HG02759 (cell line): ENCODE results near the gene CTBP1.
A peak's percentile ranks its signal among the peaks of the same experiment; 100 is the strongest.

Experiments
- ATAC-seq: cut with Tn5 transposase; IDR thresholded peaks from one replicate; pipeline ENCODE4 v1.9.1; 2021; ENCODE audit warnings: mild to moderate bottlenecking, moderate library complexity; ENCODE audit not compliant: unreplicated experiment

CTBP1 gene

DNA sequence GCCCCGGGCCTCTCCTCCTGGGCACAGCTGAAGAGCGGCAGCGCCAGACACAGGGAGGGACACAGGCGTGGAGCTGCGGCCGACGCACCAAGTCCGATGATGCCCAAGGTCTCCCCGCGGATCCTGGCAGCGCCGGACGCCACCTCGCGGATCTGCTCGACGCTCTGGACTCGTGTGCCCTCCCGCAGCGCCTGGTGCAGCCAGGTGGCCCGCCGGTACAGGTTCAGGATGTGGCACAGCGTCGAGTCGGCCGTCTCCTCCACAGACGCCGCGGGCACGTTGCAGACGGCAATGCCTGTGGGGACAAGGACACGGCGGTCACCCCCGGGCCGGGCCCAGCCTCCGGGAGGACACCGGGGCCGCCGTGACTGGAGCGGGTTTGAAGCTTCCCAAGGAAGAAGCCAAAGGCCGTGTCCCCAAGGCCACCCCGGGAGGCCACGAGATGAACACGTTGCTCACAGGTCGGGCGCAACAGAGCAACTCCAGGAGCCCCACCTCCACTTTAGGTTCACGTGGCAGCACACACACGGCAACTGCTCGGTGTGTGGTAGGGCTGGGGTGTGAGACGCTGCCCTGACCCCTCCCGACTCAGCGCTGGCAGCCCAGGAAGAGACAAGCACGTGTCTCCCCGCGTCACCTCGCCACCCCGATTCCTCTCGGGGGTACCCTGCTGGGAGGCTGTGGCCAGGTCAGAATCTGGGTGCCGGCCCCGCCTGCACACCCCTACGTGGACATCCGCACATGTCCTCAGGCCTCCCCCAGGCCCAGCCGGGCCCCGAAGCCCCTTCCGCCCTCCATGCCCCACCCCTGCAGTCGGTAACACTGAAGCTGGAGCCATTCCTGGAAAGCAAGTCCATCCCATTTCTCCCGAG lies 23.4 kb downstream of the CTBP1 start:
- ATAC-seq: no peak

DNA sequence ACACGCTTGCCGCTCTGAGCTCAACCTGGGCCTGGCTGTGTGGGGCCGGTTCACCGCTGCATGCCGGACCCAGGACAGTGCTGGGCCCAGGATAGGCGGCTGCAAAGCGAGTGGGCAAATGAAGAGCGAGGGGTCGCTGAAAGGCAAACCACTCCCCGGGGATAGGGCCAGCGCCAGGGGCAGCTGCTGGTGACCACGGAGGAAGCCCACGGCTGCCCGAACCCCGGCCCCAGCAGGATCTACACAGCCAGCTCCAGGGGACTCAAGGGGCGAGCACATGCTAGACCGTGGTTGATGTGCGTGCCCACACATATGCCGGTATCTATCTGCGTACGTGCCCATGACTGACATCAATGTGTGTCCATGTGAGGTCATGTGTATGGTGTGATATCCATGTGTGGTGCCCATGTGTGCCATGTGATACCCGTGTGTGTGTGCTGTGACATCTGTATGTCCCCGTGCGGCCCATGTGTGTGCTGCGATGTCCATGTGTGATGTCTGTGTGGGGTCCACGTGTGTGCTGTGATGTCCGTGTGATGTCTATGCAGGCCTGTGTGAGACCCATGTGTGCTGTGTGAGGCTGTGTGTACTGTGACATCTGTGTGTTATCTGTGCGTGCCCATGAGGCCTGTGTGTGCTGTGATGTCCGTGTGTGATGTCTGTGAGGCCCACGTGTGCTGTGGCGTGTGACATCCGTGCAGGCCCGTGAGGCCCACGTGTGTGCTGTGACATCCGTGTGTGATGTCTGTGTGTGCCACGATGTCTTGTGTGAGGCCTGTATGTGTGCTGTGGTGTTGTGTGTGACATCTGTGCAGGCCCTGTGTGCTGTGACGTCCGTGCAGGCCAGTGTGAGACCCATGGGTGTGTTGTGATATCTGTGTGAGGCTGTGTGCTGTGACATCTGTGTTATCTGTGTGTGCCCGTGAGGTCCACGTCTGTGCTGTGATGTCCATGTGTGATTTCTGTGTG lies 24.8 kb downstream of the CTBP1 start:
- no peak for ATAC-seq

DNA sequence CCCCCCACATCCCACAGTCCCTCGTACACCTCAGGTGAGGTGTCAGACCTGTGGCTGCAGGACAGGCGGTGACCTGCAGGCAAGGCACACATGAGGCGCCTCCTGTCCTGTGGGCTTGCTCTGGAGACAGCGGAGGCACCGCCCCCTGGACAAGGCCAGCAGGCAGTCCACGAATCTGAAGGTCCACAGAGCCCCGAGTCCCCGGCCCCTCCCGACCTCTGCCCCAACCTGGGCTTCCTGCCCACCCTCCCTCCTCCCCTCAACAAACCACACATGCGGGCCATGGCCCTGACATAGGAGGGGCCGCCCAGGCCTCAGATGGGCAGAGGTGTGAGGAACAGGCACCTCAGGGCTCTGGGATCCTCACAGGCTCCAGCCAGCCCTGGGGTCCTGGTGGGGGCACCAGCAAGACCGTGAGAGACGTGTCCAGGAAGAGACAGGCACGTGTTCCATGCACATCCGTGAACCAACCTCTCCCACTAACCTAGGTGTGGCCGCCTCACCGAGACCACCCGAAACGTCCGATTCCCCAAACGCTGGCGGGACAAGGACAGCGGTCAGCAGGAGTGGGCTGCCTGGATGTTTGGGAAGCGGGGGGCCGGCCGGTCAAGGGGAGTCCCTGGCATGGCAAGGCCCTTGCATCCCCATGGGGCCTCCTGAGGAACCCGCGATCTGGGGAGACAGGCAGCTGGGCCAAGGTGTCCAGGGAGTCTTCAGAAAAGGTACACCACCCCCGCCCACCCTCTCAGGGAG lies 25.8 kb downstream of the CTBP1 start:
- ATAC-seq: no peak

DNA sequence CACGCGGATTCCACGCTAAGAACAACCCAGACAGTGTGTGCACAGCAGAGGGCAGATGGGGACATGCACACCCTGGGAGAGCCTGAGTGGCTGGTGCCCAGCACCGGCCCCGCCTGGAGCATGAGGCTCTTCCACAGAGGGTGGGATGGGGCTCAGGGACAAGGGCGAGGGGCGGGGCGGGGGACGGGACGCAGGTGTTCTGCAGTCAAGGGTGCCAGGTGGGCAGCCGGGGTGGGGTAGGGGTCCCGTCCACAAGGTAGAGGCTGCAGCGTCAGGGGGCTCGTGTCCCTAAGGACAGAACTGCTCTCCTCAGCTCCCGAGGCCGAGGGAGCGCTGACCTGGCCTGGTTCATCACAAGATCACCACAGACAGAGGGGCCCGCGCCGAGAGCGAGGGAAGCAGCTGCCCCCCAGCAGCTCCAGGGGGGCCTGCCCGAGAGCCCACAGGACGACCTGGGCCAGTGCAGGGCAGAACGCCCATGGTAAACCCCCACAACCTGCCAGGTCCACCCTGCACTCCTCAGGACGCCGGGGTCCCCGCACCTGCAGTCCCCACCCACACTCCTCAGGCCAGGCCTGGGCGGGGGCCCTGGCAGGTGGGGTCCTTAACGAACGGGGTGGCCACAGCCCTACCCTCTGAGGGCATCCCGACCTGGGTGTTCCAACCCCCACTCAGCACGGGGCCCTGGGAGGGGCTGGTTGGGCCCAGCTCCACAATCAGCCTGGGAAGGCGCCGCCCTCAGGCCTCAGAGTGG lies 26.7 kb downstream of the CTBP1 start:
- no peak for ATAC-seq

DNA sequence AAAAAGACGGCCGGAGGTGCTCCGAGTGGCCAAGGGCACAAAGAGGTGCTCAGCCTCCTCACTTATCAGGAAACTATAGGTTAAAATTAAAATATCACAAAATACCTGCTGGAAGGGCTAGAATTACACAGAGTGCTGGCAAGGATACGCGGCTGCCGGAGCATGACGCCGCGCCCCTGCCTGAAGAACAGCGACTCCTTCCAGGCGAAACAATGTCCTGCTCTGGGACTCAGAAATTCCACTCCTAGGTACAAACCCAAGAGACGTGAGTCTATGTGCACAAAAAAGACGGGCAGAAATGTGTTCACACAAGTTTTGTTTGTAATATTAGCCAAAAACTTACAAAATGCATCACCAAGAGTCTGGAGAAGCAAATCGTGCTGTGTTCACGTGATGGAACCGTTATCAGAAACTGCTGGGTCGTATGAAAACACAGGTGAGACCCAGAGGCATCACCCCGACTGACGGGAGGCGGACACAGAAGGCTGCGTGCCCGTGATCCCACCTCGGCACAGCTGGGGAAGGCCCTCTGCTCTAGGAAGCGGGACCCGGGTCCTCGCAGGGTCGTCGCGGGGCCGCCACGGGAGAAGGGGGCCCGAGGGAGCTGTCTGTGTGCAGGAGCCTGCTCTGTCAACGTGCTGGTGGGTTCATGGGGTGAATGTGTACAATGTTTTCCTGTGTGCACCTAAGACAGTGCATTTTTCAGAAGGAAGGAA lies 27.6 kb downstream of the CTBP1 start:
- no peak for ATAC-seq

DNA sequence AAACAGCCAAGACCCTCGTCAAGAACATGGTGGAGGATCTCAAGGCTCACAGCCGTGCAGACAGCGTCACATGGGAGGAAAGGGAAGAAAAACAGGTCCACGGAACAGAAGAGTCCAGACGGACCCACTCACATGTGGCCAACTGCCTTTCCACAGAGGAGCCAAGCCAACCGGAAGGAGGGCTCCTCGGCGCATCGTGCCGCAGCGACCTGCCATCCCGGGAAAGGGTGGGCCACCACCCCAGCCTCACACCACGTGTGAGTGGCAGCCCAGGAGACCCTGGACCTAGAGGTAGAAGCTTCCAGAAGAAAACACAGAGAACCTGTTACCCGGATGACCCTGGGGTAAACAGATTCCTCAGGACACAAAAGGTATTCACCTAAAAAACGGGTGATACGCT lies 28.4 kb downstream of the CTBP1 start:
- no peak for ATAC-seq

DNA sequence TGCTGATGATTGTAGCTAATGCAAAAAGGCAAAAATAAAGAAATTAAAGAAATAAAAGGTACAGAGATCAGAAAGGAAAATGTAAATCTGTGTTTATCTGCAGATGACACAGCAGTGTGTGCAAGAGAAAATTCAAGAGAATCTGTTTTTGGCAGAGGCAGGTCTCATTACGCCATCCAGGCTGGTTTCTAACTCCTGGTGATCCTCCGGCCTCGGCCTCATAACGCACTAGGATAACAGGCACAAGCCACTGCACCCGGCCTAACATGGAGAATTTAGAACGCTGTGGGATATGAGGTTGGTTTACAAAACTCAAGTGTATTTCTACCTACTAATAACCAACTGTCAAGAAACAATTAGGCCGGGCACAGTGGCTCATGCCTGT lies 29.4 kb downstream of the CTBP1 start:
- ATAC-seq: no peak

DNA sequence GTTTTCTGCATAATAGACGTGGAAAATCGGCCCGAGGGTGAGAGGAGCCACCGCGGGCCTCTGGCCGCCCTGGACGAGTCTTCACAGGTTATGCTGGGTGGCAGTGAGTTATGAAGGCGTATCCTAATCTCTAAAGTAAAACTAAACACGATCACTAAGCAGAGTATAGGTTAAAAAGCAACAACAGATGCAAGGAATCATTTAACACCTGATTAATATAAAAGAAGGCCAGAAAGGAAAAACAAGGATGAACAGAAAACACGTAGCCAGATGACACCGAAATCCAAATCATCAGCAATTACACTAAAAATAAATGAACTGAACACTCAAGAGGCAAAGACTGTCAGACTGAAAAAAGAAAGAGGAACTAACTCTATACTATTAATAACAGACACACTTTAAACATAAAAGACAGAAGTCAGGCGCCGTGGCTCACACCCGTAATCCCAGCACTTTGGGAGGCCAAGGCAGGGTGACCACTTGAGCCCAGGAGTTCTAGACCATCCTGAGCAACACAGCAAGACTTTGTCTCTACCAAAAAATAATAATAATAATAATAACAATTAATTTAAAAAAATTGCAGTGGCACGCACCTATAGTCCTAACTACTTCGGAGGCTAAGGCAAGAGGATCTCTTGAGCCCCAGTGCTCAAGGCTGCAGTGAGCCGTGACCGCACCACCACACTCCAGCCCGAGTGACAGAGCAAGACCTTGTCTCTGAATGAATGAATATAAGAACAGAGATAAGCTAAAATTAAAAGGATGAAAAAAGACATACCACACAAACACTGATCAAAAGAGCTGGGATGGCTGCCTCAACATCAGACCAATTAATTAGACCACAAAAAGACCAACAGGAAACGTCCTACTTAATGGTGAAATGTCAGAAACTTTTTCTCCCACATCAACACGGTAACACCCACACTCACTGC lies 30.0 kb downstream of the CTBP1 start:
- ATAC-seq: peak; percentile 69

DNA sequence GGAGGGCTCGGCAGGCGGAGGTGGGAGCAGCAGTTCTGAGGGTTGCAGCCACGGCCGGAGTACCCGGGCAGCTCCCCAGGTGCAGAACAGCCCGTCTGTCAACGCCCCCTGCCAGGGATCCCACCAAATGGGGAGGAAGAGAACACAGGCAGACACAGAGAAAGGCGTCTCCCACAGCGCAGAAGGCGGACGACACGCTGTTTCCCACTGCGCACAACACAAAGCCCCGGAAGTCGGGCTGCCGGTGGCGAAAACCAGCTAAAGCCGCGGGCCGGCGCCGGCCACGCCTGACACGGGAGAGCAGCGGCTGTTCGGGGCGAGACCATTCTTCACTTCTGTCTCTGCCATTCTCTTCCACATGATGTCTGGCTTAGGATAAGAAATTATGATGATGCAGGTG lies 31.6 kb downstream of the CTBP1 start:
- ATAC-seq: no peak

DNA sequence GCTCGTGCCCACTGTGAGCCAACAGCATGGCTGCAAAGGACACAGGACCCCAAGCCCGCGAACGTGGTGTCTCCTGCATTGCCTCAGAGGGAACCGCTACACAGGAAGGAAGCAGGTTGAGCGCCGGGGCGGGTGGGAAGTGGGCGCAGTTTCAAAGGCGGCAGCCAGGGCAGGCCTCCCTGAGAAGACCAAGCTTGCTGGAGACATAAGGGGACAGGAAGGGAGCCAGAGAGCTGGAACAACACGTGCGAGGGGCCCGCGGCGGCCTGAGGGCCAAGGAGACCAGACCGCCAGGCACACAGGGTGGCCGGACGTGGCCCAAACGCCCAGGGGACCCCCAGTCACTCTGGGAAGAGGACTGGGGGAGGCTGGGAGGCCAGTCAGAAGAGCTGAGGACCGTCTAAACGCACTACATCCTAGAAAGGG lies 32.0 kb downstream of the CTBP1 start:
- no peak for ATAC-seq

DNA sequence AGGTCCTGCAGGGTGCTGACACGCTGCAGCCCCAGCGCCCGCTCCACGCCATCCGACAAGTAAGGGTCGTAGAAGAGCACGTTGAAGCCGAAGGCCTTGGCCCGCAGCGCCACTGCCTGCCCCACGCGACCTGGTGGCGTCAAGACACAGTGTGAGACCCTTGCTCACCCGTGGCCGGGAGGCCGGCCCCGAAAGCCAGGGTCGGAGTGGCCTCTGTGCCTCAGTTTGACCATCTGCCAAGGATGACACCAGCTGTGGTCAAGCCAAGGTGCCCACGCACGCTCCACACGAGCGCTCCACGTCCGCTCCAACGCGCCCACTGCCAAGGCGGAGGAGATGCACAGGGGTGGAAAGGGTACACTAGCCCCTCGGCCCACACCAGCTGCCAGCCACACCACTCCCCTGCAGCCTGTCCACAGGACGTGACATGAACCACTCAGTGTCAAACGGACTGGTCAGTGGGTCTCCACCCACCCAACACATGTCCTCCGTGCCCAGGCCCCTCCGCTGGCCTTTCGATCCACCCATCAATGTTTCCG lies 32.8 kb downstream of the CTBP1 start:
- no peak for ATAC-seq

DNA sequence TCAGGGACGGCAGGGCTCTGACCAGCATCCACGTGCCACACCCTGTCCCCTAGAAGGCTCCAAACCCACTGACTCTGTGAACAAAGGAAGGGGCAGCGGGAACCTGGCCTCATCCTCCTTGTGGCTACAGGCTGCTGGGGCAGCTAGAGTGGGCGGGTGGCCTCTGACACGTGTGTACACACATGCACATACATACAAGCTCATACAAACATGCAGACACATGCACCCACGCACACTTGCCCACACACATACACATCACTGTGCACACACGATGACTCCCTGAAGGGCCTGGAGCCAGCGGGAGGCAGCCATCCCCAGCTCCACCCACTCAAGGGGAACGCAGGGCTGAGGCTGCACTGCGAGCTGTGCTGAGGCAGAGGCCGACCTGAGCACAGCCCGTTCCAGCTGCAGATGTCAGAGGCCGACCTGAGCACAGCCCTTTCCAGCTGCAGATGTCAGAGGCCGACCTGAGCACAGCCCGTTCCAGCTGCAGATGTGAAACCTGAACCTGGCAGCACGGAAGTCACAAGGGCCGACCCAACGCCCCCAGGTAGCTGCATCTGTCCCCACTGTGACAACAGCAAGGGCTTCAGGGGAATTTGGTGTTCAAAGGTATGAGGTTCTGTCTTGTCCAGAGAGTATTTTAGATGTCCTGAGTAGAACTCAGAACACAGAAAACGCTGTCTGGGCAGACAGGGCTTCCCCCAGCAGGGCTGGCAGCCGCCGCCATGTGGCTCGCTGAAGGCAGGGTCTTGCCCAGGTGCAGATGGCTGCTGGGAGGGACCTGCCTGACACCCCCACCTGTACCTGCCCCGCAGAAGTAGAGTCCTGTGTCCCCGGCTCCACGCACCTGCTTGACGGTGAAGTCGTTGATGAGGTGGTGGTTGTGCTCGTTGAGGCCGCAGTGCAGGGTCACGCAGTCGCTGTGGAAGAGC lies 33.5 kb downstream of the CTBP1 start:
- peak; percentile 53 for ATAC-seq

DNA sequence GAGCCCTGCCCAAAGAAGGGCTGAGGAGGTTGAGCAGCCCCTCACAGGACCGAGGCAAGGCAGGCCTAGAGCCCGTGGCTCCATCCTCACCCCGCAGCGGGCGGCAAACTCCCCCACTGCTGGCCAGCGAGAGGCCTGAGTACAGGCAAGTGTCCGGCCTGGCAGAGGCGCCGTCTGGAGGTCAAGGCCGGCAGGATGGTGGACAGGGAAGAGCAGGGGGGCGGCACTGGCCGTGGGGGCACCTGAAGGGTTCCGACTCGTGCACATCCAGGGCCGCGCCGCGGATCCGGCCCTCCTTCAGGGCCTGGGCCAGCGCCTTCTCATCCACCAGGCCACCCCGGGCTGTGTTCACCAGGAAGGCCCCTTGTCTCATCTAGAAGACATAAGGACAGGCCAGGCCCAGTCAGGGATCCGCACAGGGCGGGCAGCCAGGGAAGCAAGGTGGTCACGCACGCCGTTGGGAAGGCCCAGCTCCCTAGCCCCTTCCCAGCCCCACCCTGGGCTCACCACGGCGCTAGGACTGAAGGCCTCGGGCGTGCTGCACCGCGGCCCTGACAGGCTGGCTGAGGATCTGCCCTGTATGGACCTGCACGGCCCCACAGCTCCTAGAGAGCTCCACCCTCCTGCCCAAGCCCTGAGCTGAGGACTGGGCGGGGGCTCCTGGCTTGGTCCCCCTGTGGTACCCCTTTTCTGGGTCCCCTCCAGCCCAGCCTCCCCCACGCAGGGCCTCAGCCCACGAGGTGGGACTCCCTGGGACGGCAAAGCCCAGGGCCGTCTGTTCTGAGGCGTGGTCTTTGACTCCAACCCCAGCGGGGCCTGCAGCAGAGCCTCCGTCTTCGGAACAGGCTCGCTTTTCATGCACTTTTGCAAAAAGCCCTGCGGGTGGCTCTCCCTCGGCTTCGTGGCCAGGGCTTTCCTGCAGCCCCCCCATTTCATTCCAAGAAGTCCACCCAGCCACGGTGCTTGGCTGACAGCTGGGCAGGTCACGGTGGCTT lies 34.5 kb downstream of the CTBP1 start:
- no peak for ATAC-seq

DNA sequence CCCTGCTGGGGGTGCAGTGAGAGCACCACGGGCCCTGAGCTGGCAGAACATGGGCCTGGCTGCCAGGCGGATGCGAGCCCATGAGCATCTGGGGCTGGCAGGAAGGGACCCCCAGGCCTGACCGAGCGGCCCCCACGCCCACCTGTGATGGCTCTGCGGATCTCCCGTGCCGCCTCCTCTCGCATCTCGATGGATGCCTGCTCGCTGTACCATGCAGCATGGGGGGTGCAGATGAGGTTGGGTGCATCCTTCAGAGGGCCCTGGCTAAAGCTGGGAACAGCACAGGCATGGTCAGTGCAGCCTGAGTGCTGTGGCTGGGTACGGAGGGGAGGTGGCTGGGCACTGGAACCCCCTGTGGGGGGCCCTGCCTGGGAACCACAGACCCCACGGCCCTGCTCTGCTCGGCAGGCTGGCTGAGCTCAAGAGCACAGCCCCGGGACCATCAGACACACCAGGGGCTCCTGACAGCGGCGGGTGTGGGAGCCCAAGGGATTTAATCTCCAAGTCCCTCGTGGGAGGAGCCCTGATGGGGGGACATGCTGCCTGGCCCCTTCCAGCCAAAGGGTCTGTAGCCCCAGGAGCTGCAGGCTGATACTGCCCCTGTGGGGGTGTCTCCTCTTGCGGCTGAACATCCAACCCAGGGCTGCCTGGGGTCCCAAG lies 35.5 kb downstream of the CTBP1 start:
- ATAC-seq: no peak

DNA sequence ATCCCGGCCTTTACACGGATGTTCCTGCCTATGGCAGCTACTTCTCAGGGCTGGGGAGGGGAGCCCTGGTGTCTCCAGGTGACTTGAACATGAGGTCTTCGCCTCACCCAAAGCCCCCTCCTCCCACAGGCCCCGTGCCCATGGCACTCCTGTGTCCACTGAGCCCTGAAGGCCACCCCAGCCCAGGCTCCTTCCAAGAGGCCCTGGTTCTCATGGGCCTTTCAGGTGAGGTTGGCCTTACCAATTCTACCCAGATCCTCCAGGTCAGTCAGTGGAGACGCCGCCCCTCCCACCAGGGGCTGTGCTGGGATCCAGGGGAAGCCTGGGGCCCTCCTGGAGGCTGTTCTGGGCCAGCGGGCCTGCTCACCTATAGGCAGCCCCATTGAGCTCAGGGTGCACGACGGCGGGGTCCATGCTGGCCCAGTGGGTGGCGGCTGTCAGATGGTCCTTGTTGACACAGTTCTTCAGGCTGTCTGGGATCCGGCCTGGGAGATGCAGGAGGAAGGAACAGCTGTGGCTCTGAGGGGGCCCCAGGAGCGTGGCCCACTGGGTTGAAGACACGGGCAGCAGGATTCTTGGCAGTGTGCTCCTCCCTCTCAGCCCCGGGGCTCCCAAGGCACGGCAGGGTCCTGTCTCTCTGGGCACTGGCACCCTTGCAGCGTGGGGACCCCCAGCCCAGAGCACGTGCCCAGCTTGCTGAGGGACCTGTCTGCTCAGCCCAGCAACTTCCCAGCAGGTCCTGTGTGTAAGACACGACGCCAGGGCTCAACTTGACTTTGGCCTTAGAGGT lies 36.2 kb downstream of the CTBP1 start:
- no peak for ATAC-seq
